NCI-H446 (cell line): ENCODE data around the gene TRIM47.
"Not testable (repeated sequence)": the region's sequence is repeated elsewhere in the genome, so short reads cannot be mapped to it uniquely, and the experiment has no call there.

Source experiments
- DNase-seq, 2 experiments: peaks; one replicate each; lab custom pipeline; 2025; lab: John Stamatoyannopoulos, UW

The TRIM47 gene

GRCh38 chr17:75869282-75870141 lies 8.9 kb downstream of the TRIM47 start:
- DNase-seq = peak in 1 of 2 experiments; percentile 81

- DNase-seq = not testable (repeated sequence)
Measured at GRCh38 chr17:75868730-75869281, 9.6 kb downstream of the TRIM47 start.

GRCh38 chr17:75865404-75866188 lies 12.8 kb downstream of the TRIM47 start:
- not testable (repeated sequence) for DNase-seq

- not testable (repeated sequence) for DNase-seq
Measured at GRCh38 chr17:75864887-75865286, 13.5 kb downstream of the TRIM47 start.

- DNase-seq = no peak
Measured at GRCh38 chr17:75864448-75864871, 13.9 kb downstream of the TRIM47 start.

GRCh38 chr17:75861927-75862317 lies 16.5 kb downstream of the TRIM47 start:
- DNase-seq = no peak

GRCh38 chr17:75859358-75859757 lies 19.0 kb downstream of the TRIM47 start:
- not testable (repeated sequence) for DNase-seq

GRCh38 chr17:75856062-75856756 lies 22.2 kb downstream of the TRIM47 start:
- DNase-seq = no peak

- peak; percentile 99 to 100 for DNase-seq
Measured at GRCh38 chr17:75855310-75856061, 22.9 kb downstream of the TRIM47 start, which contains the start of gene WBP2. WBP2 (minus strand) TSS chr17:75855335; CDS start chr17:75855297, 38 bp downstream.

- no peak for DNase-seq
Measured at GRCh38 chr17:75854881-75855309, 23.5 kb downstream of the TRIM47 start.

- DNase-seq = no peak
Measured at GRCh38 chr17:75854101-75854748, 24.2 kb downstream of the TRIM47 start.

- DNase-seq = no peak
Measured at GRCh38 chr17:75853433-75853832, 24.9 kb downstream of the TRIM47 start.

GRCh38 chr17:75851693-75851991 lies 26.7 kb downstream of the TRIM47 start:
- not testable (repeated sequence) for DNase-seq

GRCh38 chr17:75850928-75851692 lies 27.3 kb downstream of the TRIM47 start:
- no peak for DNase-seq

GRCh38 chr17:75849724-75850123 lies 28.7 kb downstream of the TRIM47 start:
- peak in 1 of 2 experiments; percentile 38 for DNase-seq

- peak; percentile 46 to 81 for DNase-seq
Measured at GRCh38 chr17:75849279-75849646, 29.1 kb downstream of the TRIM47 start.

GRCh38 chr17:75848523-75849278 lies 29.7 kb downstream of the TRIM47 start:
- peak; percentile 53 to 72 for DNase-seq

GRCh38 chr17:75847614-75848522 lies 30.5 kb downstream of the TRIM47 start:
- no peak for DNase-seq
